Fibroblast of gingiva (primary cell): Measurements from ENCODE around the gene DNM3.
"Not testable (repeated sequence)": the region's sequence is repeated elsewhere in the genome, so short reads cannot be mapped to it uniquely, and the experiment has no call there.

Source experiments
- DNase-seq: peaks from one replicate; pipeline ENCODE4 v3.0.0-alpha.2; 2011; ENCODE audit warnings: low read depth

The DNM3 gene

DNA sequence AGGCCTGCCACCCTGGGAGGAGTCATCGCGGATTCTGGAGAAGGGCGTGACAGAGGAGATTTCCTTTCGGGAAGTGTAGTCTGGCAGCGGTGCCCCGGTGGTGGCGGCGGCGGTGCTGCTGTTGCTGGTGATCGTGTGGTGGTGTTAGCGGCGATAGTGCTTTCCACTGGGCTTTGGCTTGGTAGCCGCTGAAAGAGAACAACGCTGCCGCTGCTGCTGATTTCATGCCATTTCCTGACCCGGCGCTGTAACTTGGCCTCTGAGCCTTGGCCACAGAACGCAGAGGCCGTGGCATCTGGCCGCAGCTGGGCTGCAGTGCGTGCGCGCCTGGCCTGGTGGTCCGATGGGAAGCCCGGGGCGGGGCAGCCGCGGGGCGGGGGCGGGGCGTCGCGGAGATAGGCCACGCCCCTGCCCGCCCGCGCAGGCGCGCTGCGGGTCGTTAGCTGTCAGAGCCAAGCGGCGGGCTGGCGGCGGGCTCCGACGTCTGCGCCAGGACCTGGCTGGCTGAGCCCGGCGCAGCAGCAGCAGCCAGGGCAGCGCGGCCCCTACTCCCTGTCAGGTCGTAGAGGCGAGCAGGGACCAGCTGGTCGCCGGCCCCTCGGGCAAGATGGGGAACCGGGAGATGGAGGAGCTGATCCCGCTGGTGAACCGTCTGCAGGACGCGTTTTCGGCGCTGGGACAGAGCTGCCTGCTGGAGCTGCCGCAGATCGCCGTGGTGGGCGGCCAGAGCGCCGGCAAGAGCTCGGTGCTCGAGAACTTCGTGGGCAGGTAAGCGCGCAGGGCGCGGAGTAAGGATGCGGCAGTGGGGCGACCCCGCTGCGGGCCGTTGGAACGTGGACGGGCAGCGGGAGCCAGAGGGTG lies at the start of gene DNM3:
Gene DNM3, plus strand, starts transcription at position 449 of the 861 bp plus-strand sequence. Its CDS starts 159 bp downstream, at position 608.
- DNase-seq, result peak; percentile 89

DNA sequence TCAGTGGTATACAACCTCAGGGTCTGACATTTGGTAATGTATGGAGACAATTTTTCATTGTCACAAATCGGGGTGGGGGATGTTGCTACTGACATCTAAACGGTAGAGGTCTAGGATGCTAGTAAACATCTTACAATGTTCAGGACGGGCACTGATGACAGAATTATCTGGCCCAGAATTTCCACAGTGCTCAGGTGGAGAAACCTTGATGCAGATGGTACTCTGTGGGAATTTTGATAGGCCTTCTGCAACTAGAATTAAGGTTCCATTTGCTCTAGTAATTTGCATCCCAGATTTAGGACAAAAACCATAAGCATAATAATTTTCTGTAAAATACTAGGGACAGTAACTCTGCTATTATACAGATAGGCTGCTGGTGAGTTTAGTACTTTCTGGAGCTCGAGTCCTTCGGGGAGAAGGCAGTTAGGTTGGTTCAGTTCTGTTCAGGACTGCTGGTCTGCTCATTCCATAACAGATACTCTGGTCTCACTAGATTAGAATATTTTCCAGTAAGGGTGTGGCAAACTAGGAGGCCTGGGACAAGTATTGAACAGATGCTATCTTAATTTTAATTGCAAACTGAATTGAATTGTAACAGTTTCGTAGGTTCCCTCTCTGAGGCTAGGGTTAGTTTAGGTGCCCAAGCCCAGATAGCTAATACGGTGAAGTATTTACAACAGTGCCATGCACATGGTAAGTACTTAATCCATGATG lies 48.5 kb upstream of the DNM3 start:
- no peak for DNase-seq

DNA sequence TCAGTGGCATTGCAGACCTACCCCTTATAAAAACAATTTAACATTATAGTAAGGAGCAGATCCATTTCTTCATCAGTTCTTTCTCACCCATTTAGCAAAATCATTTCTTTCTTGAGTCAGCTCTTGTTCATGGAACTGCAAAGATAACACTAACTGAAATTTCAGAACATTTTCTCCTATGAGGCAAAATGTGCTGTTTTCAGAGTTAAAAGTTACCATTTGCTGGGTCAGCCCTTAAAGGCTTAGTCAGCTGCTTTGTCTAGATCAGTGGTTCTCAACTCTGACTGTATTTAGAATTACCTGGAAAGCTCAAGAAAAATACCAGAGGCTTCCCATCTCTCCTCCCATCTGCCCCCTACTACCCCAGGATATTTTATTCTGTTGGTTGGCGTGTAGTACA lies 47.7 kb upstream of the DNM3 start:
- DNase-seq, result no peak

DNA sequence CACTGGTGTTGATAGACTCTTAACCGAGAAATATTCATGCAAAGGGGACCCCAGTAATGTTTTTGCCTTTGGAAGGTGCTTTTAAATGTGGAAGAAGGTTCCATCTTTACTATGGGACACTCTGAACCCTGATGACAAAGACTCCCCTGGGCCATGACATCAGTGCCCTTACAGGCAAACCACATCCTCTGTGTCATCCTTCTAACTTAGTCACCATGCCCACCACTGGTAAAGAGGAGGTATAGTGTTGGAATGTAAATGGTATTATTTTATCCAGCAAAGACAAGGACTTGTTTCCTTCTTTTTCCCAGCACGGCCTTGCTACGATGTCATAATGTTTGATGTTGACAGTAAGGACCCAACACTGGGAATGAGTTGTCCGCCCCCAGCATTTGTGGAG lies 47.2 kb upstream of the DNM3 start:
- DNase-seq, result peak; percentile 37

DNA sequence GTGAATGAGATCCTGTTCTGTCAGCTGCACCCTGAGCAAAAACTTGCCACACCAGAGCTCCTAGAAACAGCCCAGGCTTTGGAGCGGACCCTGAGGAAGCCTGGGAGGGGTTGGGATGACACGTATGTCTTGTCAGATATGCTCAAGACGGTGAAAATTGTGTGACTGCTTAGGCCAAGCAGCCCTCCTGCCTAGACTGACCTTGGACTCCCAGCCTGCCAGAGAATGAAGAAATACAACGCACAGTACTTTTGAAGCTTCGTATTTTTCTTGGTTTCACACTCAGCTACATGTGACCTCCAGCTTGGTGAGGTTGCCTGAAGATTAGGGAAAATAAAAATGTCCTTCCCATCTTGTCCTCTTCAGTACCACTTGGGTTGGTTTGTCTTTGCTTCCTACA lies 44.7 kb upstream of the DNM3 start:
- no peak for DNase-seq

DNA sequence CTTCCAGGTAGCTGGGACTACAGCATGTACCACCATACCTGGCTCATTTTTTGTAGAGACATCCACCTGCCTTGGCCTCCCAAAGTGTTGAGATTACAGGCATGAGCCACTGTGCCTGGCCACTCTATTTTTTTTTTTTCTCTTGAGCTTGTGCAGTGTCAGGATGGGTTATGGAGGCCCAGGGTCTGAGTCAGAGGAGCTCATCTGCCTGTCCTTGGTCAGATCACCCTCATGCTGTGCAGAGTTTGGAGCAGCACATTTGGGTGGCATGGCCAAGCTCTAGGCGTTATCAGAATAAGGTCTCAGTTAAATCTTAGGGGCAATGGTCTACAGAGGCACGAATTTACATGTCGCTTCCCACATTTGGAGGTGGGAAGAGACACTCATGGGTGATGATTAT lies 43.0 kb upstream of the DNM3 start:
- DNase-seq, result no peak

DNA sequence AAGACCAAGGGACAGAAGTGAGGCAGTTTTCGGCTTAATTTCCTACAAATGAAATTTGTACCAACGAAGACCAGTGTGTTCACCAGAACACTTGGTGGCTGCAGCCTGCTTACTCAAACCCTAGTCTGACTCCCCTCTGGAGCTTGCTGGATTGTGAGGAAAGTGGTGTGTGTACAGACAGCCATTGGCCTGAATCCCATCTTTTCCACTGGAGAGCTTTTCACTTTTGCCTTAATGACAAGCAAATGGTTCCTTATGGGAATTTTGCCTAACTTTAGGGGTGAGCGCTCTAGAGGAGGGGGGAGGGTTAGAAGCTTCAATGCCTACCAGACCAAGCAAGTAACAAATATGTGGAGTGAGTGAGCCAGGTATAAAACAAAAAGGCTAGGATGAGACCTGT lies 42.5 kb upstream of the DNM3 start:
- no peak for DNase-seq

DNA sequence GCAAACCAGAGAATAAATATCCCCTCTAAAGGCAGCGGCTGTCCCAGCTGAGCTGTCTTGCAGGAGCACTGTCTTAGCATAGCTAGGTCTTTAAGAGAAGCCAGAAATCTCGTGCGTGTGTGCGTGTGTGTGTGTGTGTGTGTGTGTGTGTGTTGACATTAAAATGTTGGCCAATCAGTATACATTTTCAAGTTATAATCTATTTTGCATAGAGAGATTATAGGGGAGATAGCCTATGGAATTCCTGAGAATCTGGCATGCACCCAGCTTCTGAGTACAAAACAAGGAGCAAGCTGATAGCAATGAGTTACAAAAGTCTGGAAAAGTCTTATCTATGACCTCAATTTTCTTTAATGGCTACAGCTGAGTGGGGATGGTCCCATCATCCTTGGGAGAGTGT lies 42.1 kb upstream of the DNM3 start:
- no peak for DNase-seq

DNA sequence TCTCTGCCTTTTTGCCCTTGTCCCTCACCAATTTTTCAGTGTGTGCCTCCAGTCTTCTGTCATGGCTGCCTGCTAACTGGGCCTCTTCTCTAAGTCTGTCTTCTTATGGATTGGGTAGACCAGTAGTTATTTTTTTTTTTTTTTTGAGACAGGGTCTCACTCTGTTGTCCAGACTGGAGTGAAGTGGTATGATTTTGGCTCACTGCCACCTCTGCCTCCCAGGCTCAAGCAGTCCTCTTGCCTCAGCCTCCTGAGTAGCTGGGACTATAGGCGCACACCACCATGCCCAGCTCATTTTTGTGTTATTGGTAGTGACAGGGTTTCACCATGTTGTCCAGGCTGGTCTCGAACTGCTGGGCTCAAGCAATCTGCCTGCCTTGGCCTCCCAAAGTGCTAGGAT lies 41.6 kb upstream of the DNM3 start:
- DNase-seq, result not testable (repeated sequence)

DNA sequence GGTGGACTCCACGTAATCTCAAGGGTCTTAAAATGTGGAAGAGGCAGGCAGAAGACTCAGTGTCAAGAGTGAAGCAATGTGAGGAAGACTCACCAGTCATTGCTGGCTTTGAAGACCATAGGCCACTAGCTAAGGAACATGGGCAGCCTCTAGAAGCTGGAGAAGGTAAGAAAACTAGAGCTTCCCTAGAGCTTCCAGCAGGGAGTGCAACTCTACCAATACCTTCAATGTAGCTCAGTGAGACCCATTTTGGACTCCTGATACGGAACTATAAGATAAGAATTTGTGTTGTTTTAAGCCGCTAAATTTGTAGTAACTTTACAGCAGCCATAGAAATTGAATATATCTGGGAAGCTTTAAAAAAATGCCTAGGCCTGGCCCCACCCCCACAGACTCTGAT lies 41.0 kb upstream of the DNM3 start:
- DNase-seq, result no peak

DNA sequence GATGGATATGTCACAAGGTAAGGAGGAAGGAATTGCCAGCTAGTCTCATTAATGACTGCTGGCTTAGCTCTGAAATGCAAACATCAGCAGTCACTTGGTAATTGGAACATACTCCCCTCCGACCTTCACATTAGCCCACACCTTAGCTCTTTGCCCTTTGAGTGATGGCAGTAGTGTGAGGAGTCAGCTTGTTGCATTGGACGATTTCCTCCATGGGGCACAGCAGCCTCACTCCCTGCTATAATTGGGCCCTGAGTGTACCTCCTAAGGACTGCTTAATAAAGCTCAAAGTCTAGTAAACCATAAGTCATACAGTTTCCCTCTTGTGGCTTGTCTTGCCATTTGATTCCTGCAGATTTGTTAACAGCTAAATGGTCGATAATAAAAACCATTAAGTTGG lies 40.4 kb upstream of the DNM3 start:
- DNase-seq, result no peak

DNA sequence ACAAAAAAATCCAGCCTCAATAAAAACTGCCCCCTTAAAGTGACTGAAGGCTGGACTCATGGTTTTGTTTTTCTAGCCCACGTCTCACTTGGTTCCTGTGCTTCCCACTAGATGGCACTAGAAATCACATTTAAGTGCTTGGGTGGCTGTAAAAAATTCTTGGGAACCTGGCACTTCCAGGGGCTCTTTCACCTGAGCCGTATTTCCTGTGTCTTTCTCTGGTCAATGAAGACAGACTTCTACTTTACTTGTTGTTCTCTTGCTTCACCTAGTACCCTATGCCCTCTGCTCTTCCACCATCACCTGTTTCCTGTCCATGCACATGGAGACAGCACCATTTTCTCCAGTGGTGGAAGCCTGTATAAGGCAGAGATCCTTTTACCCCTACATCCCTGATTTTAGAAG lies 39.8 kb upstream of the DNM3 start:
- peak; percentile 24 for DNase-seq

DNA sequence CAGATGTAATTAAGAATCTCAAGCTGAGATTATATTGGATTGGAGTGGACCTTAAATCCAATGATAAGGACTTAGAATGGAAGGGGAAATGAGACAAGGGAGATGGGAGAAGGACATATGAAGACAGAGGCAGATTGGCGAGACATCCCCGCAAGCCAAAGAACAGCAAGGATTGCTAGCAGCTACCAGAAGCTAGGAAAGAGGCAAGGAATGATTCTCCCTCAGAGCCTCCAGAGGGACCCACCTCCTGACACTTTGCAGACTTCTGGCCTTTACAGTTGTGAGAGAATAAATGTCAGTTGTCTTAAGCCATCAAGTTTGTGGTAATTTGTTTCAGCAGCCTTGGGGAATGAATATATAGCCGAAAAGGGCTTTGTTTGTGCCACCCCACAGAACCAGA lies 39.1 kb upstream of the DNM3 start:
- DNase-seq, result no peak

DNA sequence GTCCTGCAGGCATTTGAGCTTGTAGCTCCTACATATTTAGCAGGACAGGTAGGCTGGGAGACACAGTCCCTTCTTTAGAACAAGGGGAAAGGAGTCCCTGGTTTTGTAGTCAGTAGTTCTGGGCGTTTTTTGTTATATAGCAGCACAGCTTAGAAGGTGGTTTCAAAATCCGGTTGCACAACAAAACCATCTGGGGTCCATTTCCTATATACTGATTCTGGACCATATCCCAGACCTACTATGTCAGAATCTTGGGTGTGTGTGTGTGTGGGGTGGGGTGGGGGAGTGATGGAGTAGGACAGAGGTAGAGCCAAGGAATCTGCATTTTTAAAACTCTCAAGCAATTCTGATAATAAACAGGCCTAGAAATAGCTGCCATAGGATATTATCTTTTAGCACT lies 38.3 kb upstream of the DNM3 start:
- peak; percentile 91 for DNase-seq

DNA sequence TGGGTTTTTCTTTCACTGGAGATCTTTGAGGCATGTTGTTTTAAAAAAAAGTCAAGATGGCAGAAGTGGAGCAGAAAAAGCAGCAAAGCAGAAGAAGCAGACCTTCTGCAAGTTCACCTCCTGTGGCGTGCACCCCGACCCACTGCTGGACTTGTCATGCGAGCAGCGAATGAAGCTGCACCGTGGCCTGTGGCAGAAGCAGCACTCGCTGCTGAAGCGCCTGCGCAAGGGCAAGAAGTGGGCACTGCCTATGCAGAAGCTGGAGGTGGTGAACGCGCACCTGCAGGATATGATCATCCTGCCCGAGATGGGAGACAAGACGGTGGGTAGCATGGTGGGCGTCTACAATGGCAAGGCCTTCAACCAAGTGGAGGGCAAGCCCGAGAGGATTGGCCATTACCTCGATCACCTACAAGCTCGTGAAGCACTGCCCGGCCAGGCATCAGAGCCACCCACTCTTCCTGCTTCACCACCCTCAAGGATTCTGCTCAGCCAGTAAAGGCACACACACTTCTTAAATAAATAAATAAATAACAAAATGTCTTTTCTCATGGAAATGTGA lies 37.8 kb upstream of the DNM3 start:
- DNase-seq, result no peak

DNA sequence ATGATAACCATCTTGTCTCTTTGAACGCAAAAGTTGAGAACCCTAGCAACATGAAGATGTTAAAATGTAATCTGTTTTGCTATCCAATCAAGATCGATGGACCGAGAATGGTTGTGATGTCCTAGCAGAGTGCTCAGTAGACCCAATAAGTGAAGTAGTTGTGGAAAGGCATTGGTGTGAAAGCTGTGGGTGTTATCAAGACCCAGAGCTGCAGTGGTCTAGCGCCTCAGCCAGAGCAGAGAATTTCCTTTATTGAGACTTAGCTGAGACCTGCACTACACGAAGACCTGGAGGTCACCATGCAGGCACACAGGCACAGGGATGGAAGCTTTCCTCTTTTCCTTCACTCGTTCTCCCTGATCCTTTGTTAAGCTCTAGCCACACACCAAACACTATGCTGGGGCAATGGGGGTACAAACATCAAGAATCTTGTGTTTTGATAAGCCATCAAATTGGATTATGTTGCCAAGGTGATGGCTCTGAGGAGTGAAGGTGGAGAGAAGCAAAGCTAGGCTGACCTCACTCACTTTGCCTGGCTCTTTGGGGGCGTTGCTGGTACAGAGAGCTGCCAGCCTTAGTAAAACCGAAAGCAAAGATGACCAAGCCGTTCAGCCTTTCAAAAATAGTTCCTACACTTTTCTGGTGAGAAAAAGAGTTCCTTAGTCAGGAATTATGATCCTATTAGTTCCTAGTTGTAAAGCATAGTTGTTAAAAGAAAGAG lies 35.7 kb upstream of the DNM3 start:
- no peak for DNase-seq

DNA sequence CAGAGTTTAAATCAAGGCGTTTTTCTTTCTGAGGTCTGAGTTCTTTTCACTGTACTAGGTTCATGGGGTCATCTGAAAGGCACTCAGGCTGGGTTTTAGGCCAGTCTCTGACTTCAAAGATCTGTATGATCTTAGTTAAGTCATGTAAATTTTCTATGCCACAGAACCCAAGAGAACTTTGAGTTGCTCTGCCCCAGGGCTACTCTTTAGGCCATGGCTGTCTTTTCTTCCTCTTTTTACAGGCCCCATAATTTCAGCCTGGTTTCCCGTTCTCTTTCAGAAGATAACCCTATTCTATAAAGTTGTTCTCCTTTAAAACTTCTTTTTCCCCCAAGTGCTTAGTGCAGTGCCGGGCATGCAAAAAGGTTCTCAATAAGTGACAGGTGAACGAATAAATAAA lies 33.7 kb upstream of the DNM3 start:
- DNase-seq, result no peak

DNA sequence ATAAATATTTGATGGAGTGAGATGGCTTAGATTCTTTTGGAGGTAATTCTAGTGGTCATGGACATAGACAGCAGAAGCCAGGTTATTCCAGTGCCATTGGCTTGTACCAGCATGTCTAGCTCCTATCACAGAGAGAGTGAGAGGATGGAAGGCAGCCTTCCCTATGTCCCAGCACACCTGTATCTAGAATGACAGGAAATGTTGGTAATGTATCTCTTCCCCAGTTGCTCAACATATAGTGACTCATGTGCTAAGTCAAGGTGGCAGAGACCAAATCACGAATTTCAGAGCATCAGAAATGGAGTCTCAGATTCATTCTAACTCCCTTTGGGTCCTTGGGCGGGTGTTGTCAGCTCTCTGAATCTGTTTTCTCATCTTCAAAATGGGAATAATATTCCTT lies 31.5 kb upstream of the DNM3 start:
- no peak for DNase-seq

DNA sequence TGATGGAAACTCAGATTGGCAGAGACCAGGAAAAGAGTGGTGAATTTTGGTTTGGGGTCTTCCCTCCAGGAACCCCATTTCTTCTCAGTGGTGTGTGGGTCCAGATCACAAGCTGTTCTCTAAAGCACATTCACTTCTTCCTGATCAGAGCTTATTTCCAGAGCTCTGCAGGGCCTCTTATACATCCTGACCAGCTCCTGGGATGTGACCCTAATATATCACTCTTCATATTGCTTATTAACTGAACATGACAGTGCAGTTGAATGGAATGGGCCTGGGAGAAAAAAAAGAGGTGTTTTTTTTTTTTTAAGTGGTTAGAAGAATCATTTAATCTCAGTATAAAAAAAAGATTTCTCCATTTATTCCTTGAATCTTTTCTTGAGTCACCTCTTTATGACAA lies 29.6 kb upstream of the DNM3 start:
- DNase-seq, result no peak

DNA sequence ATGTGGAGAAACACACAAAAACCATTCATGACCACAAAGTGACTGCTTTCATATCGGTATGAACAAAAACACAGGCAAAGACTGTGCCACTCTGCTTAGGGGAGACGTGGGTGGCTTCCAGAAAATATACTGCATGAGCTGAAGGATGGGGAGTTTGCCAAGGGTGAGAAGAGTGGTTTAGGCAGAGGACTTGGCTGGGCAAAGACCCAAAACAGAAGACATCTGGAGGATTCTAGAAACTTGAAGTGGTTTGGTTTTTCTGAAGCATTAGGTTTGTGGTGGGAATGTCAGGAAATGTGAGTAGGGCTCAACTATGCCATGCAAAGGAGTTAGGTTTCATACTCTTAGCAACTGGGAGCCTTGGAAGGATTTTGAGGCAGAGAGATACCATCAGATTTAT lies 26.6 kb upstream of the DNM3 start:
- DNase-seq, result peak; percentile 88

DNA sequence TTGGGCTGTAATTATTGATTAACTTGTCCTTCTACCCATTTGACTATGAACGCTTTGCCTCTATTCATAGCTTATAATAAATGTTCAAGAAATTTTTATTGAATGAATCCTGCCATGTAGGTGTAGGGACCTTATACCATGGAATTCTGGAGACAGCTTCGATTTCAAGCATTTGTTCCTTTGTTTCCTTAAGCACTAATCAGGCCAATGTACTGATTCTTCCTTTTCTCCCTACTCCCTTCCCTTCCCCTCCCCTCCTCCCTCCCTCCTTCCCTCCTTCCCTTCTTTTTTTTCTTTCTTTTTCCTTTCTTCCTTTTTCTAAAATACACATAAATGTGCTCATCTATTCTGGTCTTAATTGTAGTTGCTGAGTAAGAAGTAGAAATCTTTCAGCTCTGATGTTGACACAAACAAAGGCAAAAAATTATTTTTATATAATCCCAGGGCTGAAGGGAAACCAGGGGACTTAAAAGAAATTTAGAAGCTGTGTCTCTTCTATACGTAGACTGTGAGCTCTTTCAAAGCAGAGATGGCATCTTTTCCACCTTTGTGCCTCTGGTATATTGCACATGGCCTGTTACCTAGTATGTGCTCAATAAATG lies 24.9 kb upstream of the DNM3 start:
- DNase-seq, result no peak
